Measurements from ENCODE around the gene EIF5B. TPM values are rescaled to one million over a fixed set of nuclear protein-coding genes. Genes with fewer than 3 reads are reported as not detected.

Gene EIF5B
- total and polyA plus RNA-seq, 2 of the 4 experiments (the other 2 are of a cell fraction), result 19.7 to 21.8 TPM

DNA sequence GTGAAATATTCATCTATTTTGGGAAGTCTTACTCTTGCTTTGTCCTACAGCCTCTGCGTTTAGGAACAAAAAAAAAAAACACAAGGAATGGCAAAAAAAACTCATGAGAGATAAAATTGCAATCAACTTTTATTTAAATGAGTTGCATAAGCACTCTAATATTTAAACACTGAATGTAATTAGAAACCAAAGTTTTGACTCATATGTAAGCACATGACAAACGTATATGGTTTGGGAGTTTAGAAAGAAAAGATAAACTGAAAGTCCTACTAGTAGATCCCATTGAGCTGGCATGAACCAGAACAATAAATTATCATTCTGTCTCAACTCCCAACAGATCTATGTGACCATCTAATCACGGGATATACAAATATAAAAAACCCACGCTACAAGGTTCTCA is 107.9 kb downstream of the EIF5B start:
- in situ Hi-C loops (cut with MboI; ENCODE audit: low sequenced_read_pairs) (no loop called here), intact Hi-C loops (cut with micrococcal nuclease) (no loop called here), dilution Hi-C loops (cut with HindIII; ENCODE audit: low sequenced_read_pairs, unreplicated experiment) (no loop called here)
- H4K8ac ChIP-seq (ENCODE audit: low read depth in 2 of 2, low read length in 2 of 2), result no peak overlapping the region
- no peak overlapping the region for H2BK20ac ChIP-seq (ENCODE audit: low read depth, low read length)
- H3K9me1 ChIP-seq (ENCODE audit: insufficient read depth, low read length), result no peaks in the 10 kb centered on the region
- no peak overlapping the region for H3K56ac ChIP-seq (ENCODE audit: extremely low read depth, insufficient read depth, low read length)
- peak overlapping the region; percentile 87 for H3K4me2 ChIP-seq (ENCODE audit: low read depth, low read length)
- no TSS peak for BruUV-seq (replicated peaks)
- no peak overlapping the region for H4K91ac ChIP-seq (ENCODE audit: insufficient read depth, low read depth, low read length)
- H3K18ac ChIP-seq (ENCODE audit: low read depth, low read length), result peak overlapping the region; percentile 64; the same call in 1 of the 2 replicates
- no peak overlapping the region for H3K9ac ChIP-seq (ENCODE audit: low read depth, low read length)
- H3K9me3 ChIP-seq (ENCODE audit: control insufficient read depth, insufficient read depth, low read length), result no peaks in the 10 kb centered on the region
- H4K5ac ChIP-seq (ENCODE audit: low read depth, low read length), result peak overlapping the region; percentile 58; the same call in 1 of the 2 replicates
- no peak overlapping the region for H2BK15ac ChIP-seq (ENCODE audit: low read depth, low read length)
- peaks cover 11% of the 10 kb centered on the region for H3K36me3 ChIP-seq (ENCODE audit: control insufficient read depth, insufficient read depth, low read length)
- H2BK120ac ChIP-seq (ENCODE audit: low read depth, low read length), result no peak overlapping the region
- peaks cover 23 to 34% of the 10 kb centered on the region in 2 experiments for H3K79me1 ChIP-seq (ENCODE audit: low read depth in 1 of 2, low read length in 2 of 2)
- H3K23ac ChIP-seq (ENCODE audit: low read depth, low read length), result no peak overlapping the region
- no peak overlapping the region for H3K4ac ChIP-seq (ENCODE audit: low read depth, low read length)
- DNase-seq (peak; percentile 71), ATAC-seq (ENCODE audit: low read depth) (peak; percentile 79)
- no peak overlapping the region for H2AK5ac ChIP-seq (ENCODE audit: low read depth, low read length)
- H3K27ac ChIP-seq (ENCODE audit: insufficient read depth, low read length), result peak overlapping the region; percentile 52; the same call in 1 of the 2 replicates
- TF ChIP-seq FOS (IDR thresholded peaks at IDR 0.05; ENCODE audit: low read depth, low read length) (0 out of 2 replicates have a peak, but pooled peaks have one; percentile 6), CEBPB (IDR thresholded peaks at IDR 0.05; ENCODE audit: low read depth, low read length) (peak; percentile 55), USF2 (IDR thresholded peaks at IDR 0.05; ENCODE audit: low read depth, low read length) (no peak)
- ChIA-PET CTCF (interaction anchor here (0.6 to 1.2 kb wide), 2 partner anchors 14 to 600 kb away, joined by 4 to 5 read pairs; no protein-coding TSS in a partner anchor), POLR2A (ENCODE audit: unreplicated experiment) (no interaction called here)
- no peaks in the 10 kb centered on the region for H3K27me3 ChIP-seq (ENCODE audit: control insufficient read depth, insufficient read depth, low read length)
- no peak overlapping the region for H2AK9ac ChIP-seq (replicated peaks; ENCODE audit: low read depth, low read length, poor library complexity)
- no peak overlapping the region for H2AFZ ChIP-seq (replicated peaks; ENCODE audit: low read length, poor library complexity)
- peaks cover 11% of the 10 kb centered on the region for H3K4me1 ChIP-seq (ENCODE audit: control insufficient read depth, insufficient read depth, low read length)
- no CpG with 5 or more reads among the region's 4 CpGs for WGBS, 2 experiments (ENCODE audit: extremely low coverage in 2 of 2, insufficient read length in 1 of 2)
- H4K20me1 ChIP-seq (ENCODE audit: insufficient read depth, low read length), result peaks cover 6% of the 10 kb centered on the region
- H3K14ac ChIP-seq (replicated peaks; ENCODE audit: low read depth, low read length), result no peak overlapping the region
- peak overlapping the region; percentile 44 for H2BK5ac ChIP-seq (ENCODE audit: low read depth, low read length, poor library complexity, severe bottlenecking)
- H3K4me3 ChIP-seq (ENCODE audit: insufficient read depth, low read depth, low read length), result no peak overlapping the region
